SU-DHL-6 (cell line): ENCODE data around the gene RPTOR.

ENCODE experiments used
- H2AFZ ChIP-seq: fragments of 200-600 bp; sonication (generic); 2 replicates; pipeline ENCODE4 v1.6.1; 2014; ENCODE audit warnings: low read depth, mild to moderate bottlenecking, moderate library complexity, mixed read lengths, antibody characterized with exemption, low read length; ENCODE audit not compliant: severe bottlenecking
- H3F3A ChIP-seq: fragments of 200-600 bp; shearing (Covaris generic); 2 replicates; pipeline ENCODE4 v1.6.0; 2016; ENCODE audit warnings: antibody characterized with exemption, mild to moderate bottlenecking; ENCODE audit not compliant: insufficient read depth
- H3K27ac ChIP-seq: fragments of 200-600 bp; sonication (generic); 2 replicates; pipeline ENCODE4 v1.5.1; 2016; ENCODE audit warnings: low read depth, mild to moderate bottlenecking, low read length, moderate library complexity, mixed read lengths
- H3K27me3 ChIP-seq: fragments of 200-600 bp; sonication (generic), shearing (Covaris generic); 2 replicates; pipeline ENCODE4 v1.6.0; 2014; ENCODE audit warnings: mild to moderate bottlenecking, low read length
- H3K36me3 ChIP-seq: fragments of 200-600 bp; sonication (generic); 2 replicates; pipeline ENCODE4 v1.6.1; 2014; ENCODE audit warnings: mild to moderate bottlenecking, low read length, mixed read lengths
- H3K4me2 ChIP-seq: fragments of 300-600, 200-600 bp; shearing (Covaris generic), sonication (generic); 2 replicates; pipeline ENCODE4 v1.6.0; 2014; ENCODE audit warnings: low read length, low read depth, mild to moderate bottlenecking; ENCODE audit not compliant: poor library complexity, severe bottlenecking
- H3K4me3 ChIP-seq: fragments of 200-600 bp; sonication (generic); 2 replicates; pipeline ENCODE4 v1.5.1; 2014; ENCODE audit warnings: antibody characterized with exemption, low read length, mild to moderate bottlenecking, mixed read lengths; ENCODE audit not compliant: insufficient read depth, poor library complexity, severe bottlenecking
- H3K79me2 ChIP-seq: fragments of 200-600 bp; sonication (generic); 2 replicates; pipeline ENCODE4 v1.6.1; 2014; ENCODE audit warnings: mild to moderate bottlenecking, low read length, moderate library complexity; ENCODE audit not compliant: insufficient read depth
- H3K9ac ChIP-seq: fragments of 200-600 bp; sonication (generic); 2 replicates; pipeline ENCODE4 v1.7.0; 2014; ENCODE audit warnings: mild to moderate bottlenecking, low read length
- H3K9me2 ChIP-seq: fragments of 200-600 bp; sonication (generic); replicated peaks from 2 replicates; pipeline ENCODE4 v1.6.1; 2014; ENCODE audit warnings: low read length; ENCODE audit not compliant: insufficient read depth
- H3K9me3 ChIP-seq: fragments of 200-600 bp; sonication (generic); 2 replicates; pipeline ENCODE4 v1.6.1; 2014; ENCODE audit warnings: low read length, mixed read lengths; ENCODE audit not compliant: insufficient read depth
- H4K20me1 ChIP-seq: fragments of 200-600 bp; sonication (generic); 2 replicates; pipeline ENCODE4 v1.6.1; 2014; ENCODE audit warnings: low read depth, mild to moderate bottlenecking, antibody characterized with exemption, low read length, moderate library complexity, mixed read lengths
- CTCF ChIP-seq: fragments of 200-600 bp; sonication (generic); IDR thresholded peaks from one replicate; pipeline ENCODE4 v1.5.1; 2017; ENCODE audit warnings: antibody characterized with exemption, mild to moderate bottlenecking, low read length, moderate library complexity; ENCODE audit not compliant: insufficient read depth, poor library complexity, severe bottlenecking
- EZH2phosphoT487 ChIP-seq: fragments of 200-600 bp; sonication (generic), shearing (Covaris generic); conservative IDR thresholded peaks from 2 replicates; pipeline ENCODE4 v1.6.1; 2018; ENCODE audit warnings: mild to moderate bottlenecking, antibody characterized with exemption, low read length, moderate library complexity, mixed read lengths

The RPTOR gene

GRCh38 chr17:80888276-80889160, 343.9 kb downstream of the RPTOR start:
- H2AFZ ChIP-seq, result no peak overlapping the region
- H3K27ac ChIP-seq, result no peak overlapping the region
- TF ChIP-seq CTCF, result no peak
- no peak for TF ChIP-seq EZH2phosphoT487
- H4K20me1 ChIP-seq, result no peaks in the 10 kb centered on the region
- no peak overlapping the region for H3K4me3 ChIP-seq
- no peaks in the 10 kb centered on the region for H3K9me3 ChIP-seq
- H3K79me2 ChIP-seq, result no peaks in the 10 kb centered on the region
- H3K36me3 ChIP-seq, result no peaks in the 10 kb centered on the region
- no peaks in the 10 kb centered on the region for H3F3A ChIP-seq
- no peak overlapping the region for H3K9ac ChIP-seq
- H3K9me2 ChIP-seq, result no peaks in the 10 kb centered on the region
- no peaks in the 10 kb centered on the region for H3K27me3 ChIP-seq
- H3K4me2 ChIP-seq, result no peak overlapping the region

GRCh38 chr17:80889231-80890195, 344.9 kb downstream of the RPTOR start:
- no peak overlapping the region for H3K9ac ChIP-seq
- no peak overlapping the region for H3K4me3 ChIP-seq
- H3K4me2 ChIP-seq, result no peak overlapping the region
- H3F3A ChIP-seq, result no peaks in the 10 kb centered on the region
- no peaks in the 10 kb centered on the region for H3K36me3 ChIP-seq
- H4K20me1 ChIP-seq, result no peaks in the 10 kb centered on the region
- H2AFZ ChIP-seq, result no peak overlapping the region
- no peaks in the 10 kb centered on the region for H3K9me3 ChIP-seq
- H3K27ac ChIP-seq, result no peak overlapping the region
- H3K9me2 ChIP-seq, result no peaks in the 10 kb centered on the region
- H3K79me2 ChIP-seq, result no peaks in the 10 kb centered on the region
- TF ChIP-seq CTCF (no peak), EZH2phosphoT487 (no peak)
- no peaks in the 10 kb centered on the region for H3K27me3 ChIP-seq

- H3K79me2 ChIP-seq, result no peaks in the 10 kb centered on the region
- H3K9me2 ChIP-seq, result no peaks in the 10 kb centered on the region
- H3K9me3 ChIP-seq, result no peaks in the 10 kb centered on the region
- no peaks in the 10 kb centered on the region for H3K27me3 ChIP-seq
- no peak overlapping the region for H3K27ac ChIP-seq
- H4K20me1 ChIP-seq, result no peaks in the 10 kb centered on the region
- H3F3A ChIP-seq, result peaks cover 4% of the 10 kb centered on the region
- H3K4me3 ChIP-seq, result no peak overlapping the region
- TF ChIP-seq CTCF, result no peak
- H3K9ac ChIP-seq, result no peak overlapping the region
- H3K4me2 ChIP-seq, result no peak overlapping the region
- H3K36me3 ChIP-seq, result no peaks in the 10 kb centered on the region
- H2AFZ ChIP-seq, result no peak overlapping the region
These were observed 345.7 kb downstream of the RPTOR start for GRCh38 chr17:80890196-80890920.
